Astrocyte (in vitro differentiated cells and primary cell): ENCODE results near the gene EVL. TPM values are rescaled to one million over a fixed set of nuclear protein-coding genes. Genes with fewer than 3 reads are reported as not detected.

Experiments used
- DNase-seq: peaks from one replicate; pipeline ENCODE4 v3.0.0-alpha.2; 2010; ENCODE audit warnings: low read depth
- FAIRE-seq: peaks from 2 replicates; lab custom pipeline; 2011; peaks lifted over from hg19 to GRCh38; lab: Jason Lieb, UNC
- H2AFZ ChIP-seq: 2 replicates; pipeline ENCODE4 v1.6.0; 2012; ENCODE audit warnings: low read depth, low read length, inconsistent platforms
- H3K27ac ChIP-seq: 2 replicates; pipeline ENCODE4 v1.5.1; 2011; ENCODE audit warnings: low read depth, low read length, inconsistent platforms
- H3K27me3 ChIP-seq: 2 replicates; pipeline ENCODE4 v1.6.0; 2011; ENCODE audit warnings: low read length, inconsistent platforms; ENCODE audit not compliant: insufficient read depth
- H3K36me3 ChIP-seq: 2 replicates; pipeline ENCODE4 v1.5.1; 2011; ENCODE audit warnings: low read length, inconsistent platforms; ENCODE audit not compliant: insufficient read depth
- H3K4me1 ChIP-seq: 2 replicates; pipeline ENCODE4 v1.5.1; 2011; ENCODE audit warnings: low read length, inconsistent platforms; ENCODE audit not compliant: insufficient read depth
- H3K4me2 ChIP-seq: 2 replicates; pipeline ENCODE4 v1.6.0; 2012; ENCODE audit warnings: low read length, inconsistent platforms
- H3K4me3 ChIP-seq: 2 replicates; pipeline ENCODE4 v1.5.1; 2011; ENCODE audit warnings: low read depth, mild to moderate bottlenecking, low read length, inconsistent platforms; ENCODE audit not compliant: insufficient read depth
- H3K79me2 ChIP-seq: 2 replicates; pipeline ENCODE4 v1.6.0; 2012; ENCODE audit warnings: mild to moderate bottlenecking, low read length, inconsistent platforms; ENCODE audit not compliant: insufficient read depth
- H3K9ac ChIP-seq: 2 replicates; pipeline ENCODE4 v1.6.0; 2012; ENCODE audit warnings: mild to moderate bottlenecking, low read length, inconsistent platforms
- H3K9me3 ChIP-seq: 2 replicates; pipeline ENCODE4 v1.5.1; 2012; ENCODE audit warnings: low read depth, mild to moderate bottlenecking, low read length, inconsistent platforms; ENCODE audit not compliant: insufficient read depth
- H4K20me1 ChIP-seq: 2 replicates; pipeline ENCODE4 v1.6.0; 2012; ENCODE audit warnings: low read length, inconsistent platforms; ENCODE audit not compliant: insufficient read depth
- H3K27ac Mint-ChIP-seq: one replicate; pipeline ENCODE4 v1.8.0; 2021; ENCODE audit warnings: mild to moderate bottlenecking, mixed read lengths; ENCODE audit not compliant: unreplicated experiment
- H3K27me3 Mint-ChIP-seq: one replicate; pipeline ENCODE4 v1.8.0; 2021; ENCODE audit warnings: low read depth, mixed read lengths; ENCODE audit not compliant: unreplicated experiment
- H3K36me3 Mint-ChIP-seq: one replicate; pipeline ENCODE4 v1.8.0; 2021; ENCODE audit warnings: low read depth, mixed read lengths; ENCODE audit not compliant: unreplicated experiment
- H3K4me1 Mint-ChIP-seq: one replicate; pipeline ENCODE4 v1.8.0; 2021; ENCODE audit warnings: low read depth, mixed read lengths; ENCODE audit not compliant: unreplicated experiment
- H3K4me3 Mint-ChIP-seq: one replicate; pipeline ENCODE4 v1.8.0; 2021; ENCODE audit warnings: mild to moderate bottlenecking, moderate library complexity, mixed read lengths; ENCODE audit not compliant: unreplicated experiment
- H3K9me3 Mint-ChIP-seq: one replicate; pipeline ENCODE4 v1.8.0; 2021; ENCODE audit warnings: mild to moderate bottlenecking, mixed read lengths; ENCODE audit not compliant: unreplicated experiment
- CTCF ChIP-seq: IDR thresholded peaks from 2 replicates; pipeline ENCODE4 v1.5.1; 2011; ENCODE audit warnings: low read depth, mild to moderate bottlenecking, inconsistent platforms, low read length, moderate library complexity; ENCODE audit not compliant: insufficient read depth
- EZH2 ChIP-seq: IDR thresholded peaks from 2 replicates; pipeline ENCODE4 v1.6.1; 2012; ENCODE audit warnings: mild to moderate bottlenecking, low read length, inconsistent platforms; ENCODE audit not compliant: insufficient read depth
- total RNA-seq: library from RNA; stranded (reverse); gene quantifications from 2 replicates; pipeline ENCODE4 v1.2.1, GENCODE V29; 2021

Gene EVL
- total RNA-seq, 1 donor from 2014 or later = 48.9 TPM

DNA sequence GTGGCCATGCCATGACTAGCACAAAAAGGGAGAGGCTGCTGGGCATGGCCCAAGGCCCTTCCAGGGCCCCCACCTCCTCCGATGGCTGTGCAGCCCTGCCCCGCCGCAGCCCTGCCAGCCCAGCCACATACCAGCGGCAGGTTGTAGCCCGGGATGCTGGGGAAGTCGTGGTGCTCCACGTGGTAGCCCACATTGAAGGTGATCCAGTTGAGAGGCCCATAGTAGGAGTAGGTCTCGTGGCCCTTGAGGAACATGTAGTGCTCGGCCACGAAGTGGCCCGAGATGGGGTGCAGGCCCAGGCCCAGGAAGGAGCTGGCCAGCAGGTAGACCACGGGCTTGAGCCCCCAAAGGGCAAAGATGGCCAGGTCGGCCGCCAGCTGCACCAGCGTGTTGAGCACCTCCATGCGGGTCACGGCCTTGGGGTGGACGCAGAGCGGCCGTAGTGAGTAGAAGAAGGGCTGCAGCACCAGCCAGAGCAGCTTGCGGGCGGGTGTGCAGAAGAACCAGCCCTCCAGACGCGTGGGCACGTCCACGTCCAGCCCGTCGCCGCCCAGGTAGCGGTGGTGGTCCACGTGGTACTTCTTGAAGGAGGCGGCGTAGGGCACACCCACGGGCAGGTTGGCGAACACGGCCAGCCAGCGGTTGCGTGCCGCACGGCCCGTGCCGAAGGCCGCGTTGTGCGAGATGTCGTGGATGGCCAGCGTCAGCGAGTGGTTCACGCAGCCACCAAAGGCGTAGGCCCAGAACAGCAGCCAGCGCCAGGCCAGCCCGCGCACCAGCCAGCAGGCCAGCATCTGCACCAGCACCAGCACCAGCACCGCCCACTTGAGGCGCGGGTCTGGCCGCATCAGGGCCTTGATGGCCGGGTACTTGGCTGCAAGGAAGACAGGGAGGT, 83.9 kb downstream of the EVL start:
- H3K9me3 ChIP-seq = no peaks in the 10 kb centered on the region
- Mint-ChIP-seq H3K27ac (no peak overlapping the region), H3K27me3 (peaks cover 20% of the 10 kb centered on the region), H3K9me3 (no peaks in the 10 kb centered on the region), H3K36me3 (peaks cover 1% of the 10 kb centered on the region), H3K4me3 (no peak overlapping the region), H3K4me1 (no peaks in the 10 kb centered on the region)
- H3K79me2 ChIP-seq = no peaks in the 10 kb centered on the region
- no peaks in the 10 kb centered on the region for H3K4me1 ChIP-seq
- H2AFZ ChIP-seq = no peak overlapping the region
- FAIRE-seq (no peak), DNase-seq (no peak)
- H3K27me3 ChIP-seq = no peaks in the 10 kb centered on the region
- no peak overlapping the region for H3K4me2 ChIP-seq
- no peaks in the 10 kb centered on the region for H3K36me3 ChIP-seq
- H3K27ac ChIP-seq = no peak overlapping the region
- H3K9ac ChIP-seq = no peak overlapping the region
- no peaks in the 10 kb centered on the region for H4K20me1 ChIP-seq
- H3K4me3 ChIP-seq = no peak overlapping the region
- TF ChIP-seq EZH2 = no peak
- TF ChIP-seq CTCF = no peak

DNA sequence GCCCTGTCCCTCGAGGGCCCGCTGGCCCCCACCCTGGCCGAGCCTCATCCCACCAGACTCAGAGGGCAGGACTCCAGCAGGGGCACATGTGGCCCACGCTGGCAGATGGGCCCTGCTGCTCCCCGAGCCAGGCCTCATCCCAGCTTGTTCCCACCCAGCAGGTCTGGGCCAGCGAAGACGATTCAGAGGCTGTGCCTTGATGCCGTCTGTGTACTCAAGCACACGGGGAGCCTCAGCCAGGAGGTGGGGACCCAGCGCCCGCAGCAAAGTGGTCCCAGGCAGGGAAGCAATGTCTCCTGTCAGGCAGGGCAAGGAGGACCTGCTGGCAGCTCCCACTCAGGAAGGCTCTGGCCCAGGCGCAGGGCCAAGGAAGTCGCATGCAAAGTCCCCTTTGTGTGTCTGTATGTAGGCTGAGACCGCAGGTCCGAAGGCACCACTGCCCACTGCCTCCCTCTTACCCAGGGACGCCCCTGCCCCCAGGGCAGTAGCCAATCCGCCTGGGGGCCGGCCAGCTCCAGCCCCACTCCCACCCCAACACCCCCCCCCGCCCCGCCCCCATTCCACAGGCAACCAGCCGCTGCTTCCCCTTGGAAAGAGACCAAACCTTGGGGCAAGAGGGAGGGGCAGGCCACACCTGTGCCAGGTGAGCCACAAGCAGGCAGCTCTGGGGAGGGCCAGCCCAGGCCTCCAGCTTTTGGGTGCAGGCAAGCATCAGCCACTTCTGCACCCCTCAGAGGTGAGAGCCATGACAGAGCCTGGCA, 84.8 kb downstream of the EVL start:
- H3K4me2 ChIP-seq = no peak overlapping the region
- H3K4me1 Mint-ChIP-seq = no peaks in the 10 kb centered on the region
- H3K9me3 ChIP-seq = peaks cover 8% of the 10 kb centered on the region
- DNase-seq (no peak), FAIRE-seq (no peak)
- no peaks in the 10 kb centered on the region for H3K36me3 ChIP-seq
- no peak overlapping the region for H3K27ac Mint-ChIP-seq
- TF ChIP-seq CTCF = no peak
- no peak for TF ChIP-seq EZH2
- no peak overlapping the region for H3K4me3 ChIP-seq
- H3K27me3 Mint-ChIP-seq = peaks cover 21% of the 10 kb centered on the region
- H3K36me3 Mint-ChIP-seq = peaks cover 1% of the 10 kb centered on the region
- peaks cover 3% of the 10 kb centered on the region for H3K9me3 Mint-ChIP-seq
- no peak overlapping the region for H3K9ac ChIP-seq
- H3K79me2 ChIP-seq = no peaks in the 10 kb centered on the region
- H3K27ac ChIP-seq = no peak overlapping the region
- H2AFZ ChIP-seq = no peak overlapping the region
- H3K27me3 ChIP-seq = no peaks in the 10 kb centered on the region
- H3K4me1 ChIP-seq = no peaks in the 10 kb centered on the region
- H4K20me1 ChIP-seq = no peaks in the 10 kb centered on the region
- H3K4me3 Mint-ChIP-seq = no peak overlapping the region
